GM19372 (cell line): ENCODE data around the gene THADA.
"Not testable (repeated sequence)": the region's sequence is repeated elsewhere in the genome, so short reads cannot be mapped to it uniquely, and the experiment has no call there.

ENCODE experiments used
- ATAC-seq: cut with Tn5 transposase; IDR thresholded peaks from one replicate; pipeline ENCODE4 v1.9.1; 2021; ENCODE audit warnings: mild to moderate bottlenecking, low read depth, moderate library complexity; ENCODE audit not compliant: unreplicated experiment

Gene THADA

GRCh38 chr2:43595603-43596412 lies at the start of gene THADA:
THADA (minus strand) TSS chr2:43596038; CDS start chr2:43592392, 3,646 bp downstream.
- peak; percentile 96 for ATAC-seq

- no peak for ATAC-seq
These were observed 47.8 kb upstream of the THADA start for GRCh38 chr2:43643680-43644079.

- no peak for ATAC-seq
These were observed 46.5 kb upstream of the THADA start for GRCh38 chr2:43642363-43642762.

DNA sequence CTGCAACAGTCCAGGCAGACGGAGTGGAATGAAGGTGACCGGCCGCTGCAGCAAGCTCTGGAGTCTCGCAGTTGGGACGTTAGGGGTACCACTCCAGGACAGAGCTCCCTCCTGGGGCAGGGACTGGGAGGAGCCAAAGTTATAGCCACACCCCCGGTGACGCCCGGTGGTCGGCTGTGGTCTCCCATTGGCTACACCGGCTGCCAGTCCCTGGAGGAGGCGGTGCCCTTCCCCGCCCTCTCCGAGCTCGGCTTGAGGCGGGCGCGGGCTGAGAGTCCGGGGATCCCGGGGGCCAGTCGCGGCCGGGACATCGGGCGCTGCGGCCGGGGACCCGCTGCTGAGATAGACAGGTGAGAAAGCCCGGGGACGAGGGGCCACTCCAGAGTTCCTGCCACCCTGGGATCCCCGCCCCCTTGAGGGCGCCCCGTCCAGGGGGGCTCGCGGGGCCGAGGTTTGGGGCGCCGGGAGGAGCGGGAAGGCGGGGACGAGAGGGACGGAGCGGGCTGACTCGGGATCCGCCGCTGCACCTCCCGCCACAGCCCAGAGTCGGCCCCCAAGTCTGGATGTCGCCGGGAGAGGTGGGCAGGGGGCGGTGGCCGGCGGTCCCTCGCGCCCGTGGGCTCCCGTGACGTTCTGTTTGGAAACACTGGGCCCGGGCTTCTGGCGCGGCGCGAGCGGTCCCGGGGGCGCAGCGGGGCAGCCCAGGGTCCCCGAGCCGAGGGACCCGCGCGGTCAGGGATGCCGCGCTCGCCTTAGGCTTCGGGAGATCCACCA lies 41.4 kb upstream of the THADA start, which contains the start of gene PLEKHH2:
PLEKHH2 (plus strand) TSS at position 231 of the 774 bp plus-strand sequence. CDS start 7,414 bp downstream, outside the sequence.
- ATAC-seq: peak; percentile 100

- no peak for ATAC-seq
These were observed 40.8 kb upstream of the THADA start for GRCh38 chr2:43636621-43637020.

- ATAC-seq: not testable (repeated sequence)
These were observed 40.3 kb upstream of the THADA start for GRCh38 chr2:43636153-43636552.

GRCh38 chr2:43634604-43635306 lies 38.9 kb upstream of the THADA start:
- ATAC-seq: no peak

DNA sequence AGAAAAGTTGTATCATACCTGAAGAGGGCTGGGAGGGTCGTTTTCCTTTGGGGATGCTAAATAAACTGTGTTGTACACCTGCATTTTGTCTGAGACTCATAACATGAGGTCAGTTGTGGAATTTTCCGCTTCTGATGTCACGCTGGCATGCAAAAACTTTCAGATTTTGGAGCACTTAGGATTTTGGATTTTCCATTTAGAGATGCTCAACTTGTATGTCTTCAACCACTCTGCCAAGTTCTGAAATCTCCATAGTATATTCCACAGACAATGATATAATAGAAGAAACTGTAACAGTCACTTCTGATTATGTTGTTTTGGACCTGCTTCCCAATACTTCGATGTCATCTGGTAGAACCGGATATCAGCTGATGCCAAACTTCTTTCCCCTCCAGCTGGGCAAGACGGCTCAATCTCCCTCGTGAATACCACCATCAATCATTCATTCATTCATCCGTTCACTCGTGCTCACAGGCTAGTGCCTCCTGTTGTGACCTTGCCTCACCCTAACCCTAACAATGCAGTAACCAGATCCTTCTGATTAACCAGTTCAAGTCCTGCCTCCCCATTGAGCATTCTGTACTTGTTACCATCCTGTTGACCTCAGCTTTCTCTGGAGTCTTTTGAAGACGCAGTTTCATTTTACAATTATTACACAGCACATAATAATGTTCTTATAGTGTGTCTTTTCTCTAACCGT lies 35.9 kb upstream of the THADA start:
- ATAC-seq: no peak

GRCh38 chr2:43622931-43623451 lies 27.2 kb upstream of the THADA start:
- no peak for ATAC-seq

- no peak for ATAC-seq
These were observed 23.7 kb upstream of the THADA start for GRCh38 chr2:43619511-43619910.

- ATAC-seq: no peak
These were observed 21.3 kb upstream of the THADA start for GRCh38 chr2:43616967-43617680.

DNA sequence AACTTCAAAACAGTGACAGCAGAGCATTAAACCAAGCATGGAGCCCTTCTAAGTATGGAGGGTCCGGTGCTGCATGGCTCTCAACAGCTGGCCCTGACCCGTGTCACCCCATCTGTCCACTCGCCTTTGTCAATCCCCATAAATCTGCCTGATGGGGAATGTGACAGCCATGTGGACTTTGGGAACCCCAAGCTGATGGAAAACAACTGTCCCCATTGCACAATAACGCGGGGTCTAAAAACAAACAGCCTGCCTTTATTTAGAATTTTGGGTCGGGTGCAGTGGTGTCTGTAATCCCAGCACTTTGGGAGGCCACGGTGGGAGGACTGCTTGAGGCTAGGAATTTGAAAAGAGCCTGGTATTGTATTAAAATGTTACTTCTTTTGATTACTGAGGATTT lies 17.1 kb upstream of the THADA start:
- no peak for ATAC-seq

DNA sequence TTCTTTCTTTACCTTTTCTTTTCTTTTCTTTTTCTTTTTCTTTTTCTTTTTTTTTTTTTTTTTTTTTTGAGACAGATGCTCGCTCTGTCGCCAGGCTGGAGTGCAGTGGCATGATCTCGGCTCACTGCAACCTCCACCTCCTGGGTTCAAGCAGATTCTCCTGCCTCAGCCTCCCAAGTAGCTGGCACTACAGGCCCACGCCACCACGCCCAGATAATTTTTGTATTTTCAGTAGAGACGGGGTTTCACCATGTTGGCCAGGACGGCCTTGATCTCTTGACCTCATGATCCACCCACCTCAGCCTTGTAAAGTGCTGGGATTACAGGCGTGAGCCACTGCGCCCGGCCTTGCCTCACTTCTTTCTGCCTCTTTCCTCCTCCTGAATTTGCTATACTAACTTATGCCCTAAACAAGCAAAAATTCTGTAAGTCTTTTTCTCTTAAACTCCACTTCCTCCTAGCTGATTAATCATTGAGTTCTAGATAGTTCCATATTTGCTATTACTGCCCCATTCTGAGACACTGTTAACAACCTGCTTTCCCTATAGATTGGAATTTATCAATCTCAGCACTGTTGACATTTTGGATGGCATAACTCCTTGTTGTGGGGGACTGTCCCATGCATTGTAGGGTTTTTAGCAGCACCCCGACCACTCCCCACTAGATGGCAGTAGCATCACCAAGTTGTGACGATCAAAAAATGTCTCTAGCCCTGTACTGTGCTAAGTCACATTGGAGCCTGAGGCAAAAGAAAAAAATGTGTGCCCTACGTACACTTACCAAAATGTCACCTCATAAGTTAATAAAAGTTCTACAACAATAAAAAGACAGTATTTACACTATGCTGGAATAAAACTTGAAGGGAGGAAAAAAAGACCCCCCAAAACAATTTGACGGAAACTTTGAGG lies 16.4 kb upstream of the THADA start:
- no peak for ATAC-seq

- no peak for ATAC-seq
These were observed 14.5 kb upstream of the THADA start for GRCh38 chr2:43610361-43610760.

- no peak for ATAC-seq
These were observed 13.6 kb upstream of the THADA start for GRCh38 chr2:43609290-43609918.

DNA sequence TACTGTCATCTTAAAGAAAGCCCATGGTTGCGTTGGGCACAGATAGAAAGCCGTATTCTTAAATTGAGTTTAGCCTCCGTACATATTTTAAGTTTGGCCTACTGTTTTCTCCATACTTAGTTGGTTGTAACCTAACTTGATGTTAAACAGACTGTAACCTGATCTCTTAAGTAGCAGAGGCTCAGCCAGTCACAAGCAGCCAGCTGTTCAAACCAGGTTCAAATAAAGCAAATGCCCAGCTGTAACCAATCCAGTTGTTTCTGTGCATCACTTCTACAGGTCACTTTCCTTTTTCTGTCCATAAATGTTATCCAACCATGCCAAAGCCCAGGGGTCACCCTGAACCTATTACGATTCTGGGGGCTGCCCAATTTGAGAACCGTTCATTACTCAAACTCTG lies 10.0 kb upstream of the THADA start:
- ATAC-seq: no peak

DNA sequence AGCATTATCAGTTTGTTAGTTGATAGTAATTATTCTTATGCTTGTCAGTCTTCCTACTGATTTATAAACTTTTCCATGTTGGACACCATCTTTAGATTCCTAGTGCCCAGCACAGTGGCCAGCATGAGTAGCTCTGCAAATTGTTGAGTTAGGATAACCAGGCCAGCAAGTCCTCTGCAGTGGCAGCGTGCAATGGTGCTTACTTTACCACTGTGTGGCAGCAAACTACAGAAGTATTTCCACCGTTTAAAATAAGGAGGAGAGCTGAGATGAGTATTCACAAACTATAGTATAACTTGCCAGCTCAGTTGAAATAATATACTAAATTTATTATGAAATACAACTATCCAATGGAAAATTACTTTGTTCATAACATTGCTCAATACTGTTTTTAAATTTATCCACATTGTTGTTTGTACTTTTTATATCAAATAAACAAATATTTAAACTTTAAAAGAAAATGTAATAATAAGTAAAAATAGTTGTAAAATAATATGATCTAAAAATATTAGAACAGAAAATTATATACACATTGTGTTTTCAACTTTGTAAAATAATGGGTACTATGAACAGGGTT lies 9.3 kb upstream of the THADA start:
- ATAC-seq: no peak

- no peak for ATAC-seq
These were observed 8.8 kb upstream of the THADA start for GRCh38 chr2:43604674-43605073.
